Measurements from ENCODE around the gene CSMD2.

Gene CSMD2

GRCh38 chr1:34163792-34164731, 968 bp downstream of the CSMD2 start:
- POLR2A ChIA-PET = no interaction called here
- TF ChIP-seq HDGF (IDR thresholded peaks at IDR 0.05; ENCODE audit: borderline replicate concordance) (no peak), ZNF384 (IDR thresholded peaks at IDR 0.05) (no peak), NFRKB (IDR thresholded peaks at IDR 0.05) (no peak), BHLHE40 (IDR thresholded peaks at IDR 0.05; ENCODE audit: borderline replicate concordance) (no peak), PKNOX1 (IDR thresholded peaks at IDR 0.05) (no peak), SP1 (IDR thresholded peaks at IDR 0.05) (no peak), FOXA1 (IDR thresholded peaks at IDR 0.05) (no peak), FOXM1 (IDR thresholded peaks at IDR 0.05; ENCODE audit: borderline replicate concordance) (no peak), ARNT (IDR thresholded peaks at IDR 0.05) (no peak), ELF4 (IDR thresholded peaks at IDR 0.05) (no peak), L3MBTL2 (conservative IDR thresholded peaks at IDR 0.05) (no peak), TARDBP (IDR thresholded peaks at IDR 0.05) (no peak), SUZ12 (IDR thresholded peaks at IDR 0.05) (no peak), FOXK2 (IDR thresholded peaks at IDR 0.05) (no peak), LEF1 (IDR thresholded peaks at IDR 0.05; ENCODE audit: borderline replicate concordance) (no peak), CTBP1 (IDR thresholded peaks at IDR 0.05; ENCODE audit: borderline replicate concordance) (no peak)
- CTCF ChIA-PET = interaction anchor here (0.7 to 1.9 kb wide), 5 partner anchors 13 to 530 kb away, joined by 3 to 8 read pairs (median 3); no protein-coding TSS in a partner anchor
- DNase-seq (ENCODE audit: extremely low spot score) = no peak

- ChIA-PET POLR2A (no interaction called here), CTCF (interaction anchor here (0.7 to 1.9 kb wide), 6 partner anchors 12 to 529 kb away, joined by 3 to 8 read pairs (median 4); no protein-coding TSS in a partner anchor)
- TF ChIP-seq L3MBTL2 (conservative IDR thresholded peaks at IDR 0.05) = no peak
- TF ChIP-seq SUZ12 (IDR thresholded peaks at IDR 0.05) = no peak
- no peak for TF ChIP-seq TARDBP (IDR thresholded peaks at IDR 0.05)
- TF ChIP-seq PKNOX1 (IDR thresholded peaks at IDR 0.05) = no peak
- TF ChIP-seq ZNF384 (IDR thresholded peaks at IDR 0.05) = no peak
- TF ChIP-seq FOXM1 (IDR thresholded peaks at IDR 0.05; ENCODE audit: borderline replicate concordance) = no peak
- no peak for TF ChIP-seq FOXA1 (IDR thresholded peaks at IDR 0.05)
- TF ChIP-seq ELF4 (IDR thresholded peaks at IDR 0.05) = no peak
- TF ChIP-seq NFRKB (IDR thresholded peaks at IDR 0.05) = no peak
- no peak for TF ChIP-seq LEF1 (IDR thresholded peaks at IDR 0.05; ENCODE audit: borderline replicate concordance)
- no peak for TF ChIP-seq ARNT (IDR thresholded peaks at IDR 0.05)
- TF ChIP-seq HDGF (IDR thresholded peaks at IDR 0.05; ENCODE audit: borderline replicate concordance) = no peak
- TF ChIP-seq CTBP1 (IDR thresholded peaks at IDR 0.05; ENCODE audit: borderline replicate concordance) = no peak
- TF ChIP-seq FOXK2 (IDR thresholded peaks at IDR 0.05) = no peak
- TF ChIP-seq SP1 (IDR thresholded peaks at IDR 0.05) = no peak
- TF ChIP-seq BHLHE40 (IDR thresholded peaks at IDR 0.05; ENCODE audit: borderline replicate concordance) = no peak
- DNase-seq (ENCODE audit: extremely low spot score) = peak; percentile 70
Observed at GRCh38 chr1:34162852-34163766, 1.9 kb downstream of the CSMD2 start.

GRCh38 chr1:34156739-34157138, 8.3 kb downstream of the CSMD2 start:
- ChIA-PET POLR2A (no interaction called here), CTCF (no interaction called here)
- TF ChIP-seq NFRKB (IDR thresholded peaks at IDR 0.05) = no peak
- TF ChIP-seq L3MBTL2 (conservative IDR thresholded peaks at IDR 0.05) = no peak
- no peak for TF ChIP-seq ZNF384 (IDR thresholded peaks at IDR 0.05)
- no peak for TF ChIP-seq HDGF (IDR thresholded peaks at IDR 0.05; ENCODE audit: borderline replicate concordance)
- no peak for TF ChIP-seq ARNT (IDR thresholded peaks at IDR 0.05)
- TF ChIP-seq FOXA1 (IDR thresholded peaks at IDR 0.05) = no peak
- TF ChIP-seq FOXK2 (IDR thresholded peaks at IDR 0.05) = no peak
- no peak for TF ChIP-seq PKNOX1 (IDR thresholded peaks at IDR 0.05)
- TF ChIP-seq SUZ12 (IDR thresholded peaks at IDR 0.05) = no peak
- TF ChIP-seq BHLHE40 (IDR thresholded peaks at IDR 0.05; ENCODE audit: borderline replicate concordance) = no peak
- no peak for TF ChIP-seq SP1 (IDR thresholded peaks at IDR 0.05)
- no peak for TF ChIP-seq CTBP1 (IDR thresholded peaks at IDR 0.05; ENCODE audit: borderline replicate concordance)
- TF ChIP-seq LEF1 (IDR thresholded peaks at IDR 0.05; ENCODE audit: borderline replicate concordance) = no peak
- TF ChIP-seq ELF4 (IDR thresholded peaks at IDR 0.05) = no peak
- TF ChIP-seq FOXM1 (IDR thresholded peaks at IDR 0.05; ENCODE audit: borderline replicate concordance) = no peak
- TF ChIP-seq TARDBP (IDR thresholded peaks at IDR 0.05) = no peak

GRCh38 chr1:34155860-34156259, 9.2 kb downstream of the CSMD2 start:
- no peak for DNase-seq (ENCODE audit: extremely low spot score)
- CTCF ChIA-PET = interaction anchor here (0.5 kb wide), 1 partner anchor 328 kb away, joined by 3 read pairs; no protein-coding TSS in a partner anchor
- TF ChIP-seq SUZ12 (IDR thresholded peaks at IDR 0.05) = no peak
- POLR2A ChIA-PET = no interaction called here

More at GRCh38 chr1:34156739-34157138, 8.3 kb downstream of the CSMD2 start:
- DNase-seq (ENCODE audit: extremely low spot score) = no peak

- ChIA-PET POLR2A (no interaction called here), CTCF (no interaction called here)
- TF ChIP-seq PKNOX1 (IDR thresholded peaks at IDR 0.05) = no peak
- TF ChIP-seq FOXM1 (IDR thresholded peaks at IDR 0.05; ENCODE audit: borderline replicate concordance) = no peak
- no peak for TF ChIP-seq ZNF384 (IDR thresholded peaks at IDR 0.05)
- no peak for DNase-seq (ENCODE audit: extremely low spot score)
Observed at GRCh38 chr1:34153246-34153645, 11.8 kb downstream of the CSMD2 start.

Measured in HEK293T (cell line).